GM20431 (cell line): ENCODE results near the gene FLII.
"Not testable (repeated sequence)": the region's sequence is repeated elsewhere in the genome, so short reads cannot be mapped to it uniquely, and the experiment has no call there.

Experiments used
- in situ Hi-C: fragments of 300-500 bp; cut with MseI, MboI; formaldehyde crosslinking; loops from one replicate; pipeline ENCODE4 v1.15.0; 2020; ENCODE audit warnings: low sequenced_read_pairs; ENCODE audit not compliant: unreplicated experiment

The FLII gene

GRCh38 chr17:18225121-18225641 lies 33.4 kb downstream of the FLII start, which contains the start of gene LLGL1:
TSS of gene LLGL1 (plus strand) at chr17:18225635. CDS start at chr17:18225683, 48 bp downstream.
- in situ Hi-C loops, result no loop called here

- in situ Hi-C loops, result no loop called here
These were observed 34.0 kb downstream of the FLII start for GRCh38 chr17:18224387-18225120.

GRCh38 chr17:18224053-18224386 lies 34.5 kb downstream of the FLII start:
- in situ Hi-C loops, result no loop called here

GRCh38 chr17:18218756-18219415 lies 39.7 kb downstream of the FLII start:
- in situ Hi-C loops, result no loop called here

- in situ Hi-C loops, result no loop called here
These were observed 41.0 kb downstream of the FLII start for GRCh38 chr17:18217412-18218015.

GRCh38 chr17:18216906-18217305 lies 41.6 kb downstream of the FLII start:
- in situ Hi-C loops, result not testable (repeated sequence)

GRCh38 chr17:18213666-18214270 lies 44.8 kb downstream of the FLII start:
- in situ Hi-C loops, result no loop called here

GRCh38 chr17:18208092-18208491 lies 50.4 kb downstream of the FLII start:
- in situ Hi-C loops, result no loop called here

- in situ Hi-C loops, result no loop called here
These were observed 51.6 kb downstream of the FLII start for GRCh38 chr17:18206962-18207361.

- in situ Hi-C loops, result no loop called here
These were observed 52.7 kb downstream of the FLII start for GRCh38 chr17:18205861-18206260.

- in situ Hi-C loops, result no loop called here
These were observed 55.2 kb downstream of the FLII start for GRCh38 chr17:18203308-18203707.

- in situ Hi-C loops, result no loop called here
These were observed 57.4 kb downstream of the FLII start for GRCh38 chr17:18201108-18201507.

- in situ Hi-C loops, result no loop called here
These were observed 60.0 kb downstream of the FLII start for GRCh38 chr17:18198530-18198929.

- in situ Hi-C loops, result no loop called here
These were observed 60.9 kb downstream of the FLII start for GRCh38 chr17:18197535-18198194.

GRCh38 chr17:18195246-18195645 lies 63.3 kb downstream of the FLII start:
- in situ Hi-C loops, result no loop called here
